ENCODE data around the gene LMTK3. TPM values are rescaled to one million over a fixed set of nuclear protein-coding genes. Genes with fewer than 3 reads are reported as not detected.

Gene LMTK3
- total and polyA plus RNA-seq, 2 of the 13 experiments (the other 11 are each of a cell fraction or from before 2014, with no cell fraction given) = 0.18 to 0.29 TPM

GRCh38 chr19:48492925-48493717 lies 18.5 kb downstream of the LMTK3 start:
- no peaks in the 10 kb centered on the region; a peak in 1 of 5 replicates for H3K36me3 ChIP-seq (replicated peaks in 1 of 2; ENCODE audit: control insufficient read depth in 1 of 2, insufficient read depth in 2 of 2, low read length in 2 of 2)
- peak overlapping the region; percentile 22 for H3K27ac ChIP-seq (ENCODE audit: extremely low read length, insufficient read depth, low read length)
- H3K9me3 ChIP-seq (ENCODE audit: low read length) = no peaks in the 10 kb centered on the region
- peak overlapping the region in 1 of 3 experiments; percentile 43; a peak in 1 of 6 replicates for H3K4me3 ChIP-seq (replicated peaks in 1 of 3; ENCODE audit: insufficient read depth in 1 of 3, low read depth in 2 of 3, low read length in 3 of 3)
- H3K79me2 ChIP-seq (ENCODE audit: insufficient read depth, low read length) = no peaks in the 10 kb centered on the region
- DNase-seq (ENCODE audit: low spot score) = peak; percentile 82
- no peak for FAIRE-seq
- intact Hi-C loops (cut with micrococcal nuclease; ENCODE audit: unreplicated experiment) = no loop called here
- ATAC-seq = peak; percentile 86
- in situ Hi-C loops (cut with HindIII; ENCODE audit: extremely low pct_ligation_motif_present, low pct_unique_long_range_greater_than_20kb) = no loop called here
- 60% methylated on average over 47 of the region's 47 CpGs for WGBS (ENCODE audit: low lambda C conversion rate)
- ChIA-PET POLR2A (interaction anchor here (0.6 to 1.6 kb wide), 8 partner anchors 9 to 169 kb away, joined by 3 to 9 read pairs (median 4); partner anchors contain the start of genes RPL18 and SPHK2), CTCF (ENCODE audit: low intra/inter-chr PET ratio, low total read pairs) (no interaction called here)
- H4K20me1 ChIP-seq (ENCODE audit: insufficient read depth, low read length) = no peaks in the 10 kb centered on the region
- 0 out of 2 replicates have a peak overlapping the region, but pooled peaks have one; percentile 39 for H3K4me2 ChIP-seq (ENCODE audit: low read depth, low read length)
- H3K9ac ChIP-seq (ENCODE audit: insufficient read depth, low read depth, low read length) = no peak overlapping the region
- no TSS peak for BruUV-seq (replicated peaks)
- no peak overlapping the region for H2AFZ ChIP-seq (ENCODE audit: low read length)
- H3K27me3 ChIP-seq (ENCODE audit: control insufficient read depth in 1 of 2, insufficient read depth in 2 of 2, low read length in 2 of 2) = no peaks in the 10 kb centered on the region
- peaks cover 36% of the 10 kb centered on the region for H3K4me1 ChIP-seq (ENCODE audit: insufficient read depth, low read length)
- TF ChIP-seq ZBTB33 (CRISPR knock-in tag; IDR thresholded peaks at IDR 0.05) = peak; percentile 92
- TF ChIP-seq TFDP1 (CRISPR knock-in tag; IDR thresholded peaks at IDR 0.05; ENCODE audit: borderline replicate concordance) = 0 out of 2 replicates have a peak, but pooled peaks have one; percentile 16
- no peak for TF ChIP-seq ZNF562 (CRISPR knock-in tag; IDR thresholded peaks at IDR 0.05; ENCODE audit: borderline replicate concordance)
- no peak for TF ChIP-seq ZNF552 (CRISPR knock-in tag; IDR thresholded peaks at IDR 0.05; ENCODE audit: borderline replicate concordance)
- peak; percentile 47; the same call in 1 of the 2 replicates for TF ChIP-seq POGK (CRISPR knock-in tag; conservative IDR thresholded peaks at IDR 0.05)
- TF ChIP-seq ZNF546 (CRISPR knock-in tag; conservative IDR thresholded peaks at IDR 0.05) = no peak
- 0 out of 2 replicates have a peak, but pooled peaks have one; percentile 6 for TF ChIP-seq CHD2 (IDR thresholded peaks at IDR 0.05; ENCODE audit: low read depth, low read length)
- TF ChIP-seq FOXK1 (CRISPR knock-in tag; IDR thresholded peaks at IDR 0.05; ENCODE audit: borderline replicate concordance, low read depth) = no peak
- no peak for TF ChIP-seq EHMT2 (IDR thresholded peaks at IDR 0.05; ENCODE audit: borderline replicate concordance, low read depth, low read length)
- no peak for TF ChIP-seq ZNF354B (CRISPR knock-in tag; IDR thresholded peaks at IDR 0.05)
- TF ChIP-seq ZFX (CRISPR knock-in tag; IDR thresholded peaks at IDR 0.05; ENCODE audit: low read depth) = 0 out of 2 replicates have a peak, but pooled peaks have one; percentile 19
- TF ChIP-seq ZNF670 (CRISPR knock-in tag; IDR thresholded peaks at IDR 0.05; ENCODE audit: borderline replicate concordance) = no peak
- TF ChIP-seq TEAD3 (CRISPR knock-in tag; optimal IDR thresholded peaks at IDR 0.05; ENCODE audit: borderline replicate concordance) = peak; percentile 14
- 0 out of 2 replicates have a peak, but pooled peaks have one; percentile 25 for TF ChIP-seq ZBTB38 (CRISPR knock-in tag; IDR thresholded peaks at IDR 0.05)
- TF ChIP-seq XRCC5 (optimal IDR thresholded peaks at IDR 0.05; ENCODE audit: low read length) = peak; percentile 21
- no peak for TF ChIP-seq ZNF446 (CRISPR knock-in tag; IDR thresholded peaks at IDR 0.05)
- TF ChIP-seq ZMAT5 (CRISPR knock-in tag; IDR thresholded peaks at IDR 0.05; ENCODE audit: borderline replicate concordance, low read depth) = no peak
- TF ChIP-seq ASH2L (IDR thresholded peaks at IDR 0.05; ENCODE audit: insufficient read length, low read depth, low read length) = no peak

Data from HepG2 (cell line).